ENCODE results near the gene ZNF775.

The ZNF775 gene

GRCh38 chr7:150410131-150410530 is 31.0 kb downstream of the ZNF775 start:
- ATAC-seq = no peak
- TF ChIP-seq ZNF70 (CRISPR knock-in tag; IDR thresholded peaks at IDR 0.05) (no peak), PPARA (CRISPR knock-in tag; IDR thresholded peaks at IDR 0.05; ENCODE audit: borderline replicate concordance) (no peak), SNAI2 (CRISPR knock-in tag; IDR thresholded peaks at IDR 0.05) (no peak), ZNF565 (CRISPR knock-in tag; conservative IDR thresholded peaks at IDR 0.05; ENCODE audit: low read depth) (no peak), GLIS3 (CRISPR knock-in tag; IDR thresholded peaks at IDR 0.05) (no peak), ZC3H10 (CRISPR knock-in tag; IDR thresholded peaks at IDR 0.05) (no peak), ZFP3 (CRISPR knock-in tag; IDR thresholded peaks at IDR 0.05) (no peak), ARNTL (CRISPR knock-in tag; IDR thresholded peaks at IDR 0.05; ENCODE audit: borderline replicate concordance, low read depth) (no peak), BACH2 (CRISPR knock-in tag; IDR thresholded peaks at IDR 0.05; ENCODE audit: borderline replicate concordance) (no peak), RARB (CRISPR knock-in tag; IDR thresholded peaks at IDR 0.05) (no peak), TOX (CRISPR knock-in tag; IDR thresholded peaks at IDR 0.05; ENCODE audit: borderline replicate concordance) (no peak), ZNF8 (CRISPR knock-in tag; IDR thresholded peaks at IDR 0.05) (no peak), ISL1 (CRISPR knock-in tag; IDR thresholded peaks at IDR 0.05) (no peak), TSHZ2 (CRISPR knock-in tag; IDR thresholded peaks at IDR 0.05) (no peak)
- TF ChIP-seq, protein P1, sequence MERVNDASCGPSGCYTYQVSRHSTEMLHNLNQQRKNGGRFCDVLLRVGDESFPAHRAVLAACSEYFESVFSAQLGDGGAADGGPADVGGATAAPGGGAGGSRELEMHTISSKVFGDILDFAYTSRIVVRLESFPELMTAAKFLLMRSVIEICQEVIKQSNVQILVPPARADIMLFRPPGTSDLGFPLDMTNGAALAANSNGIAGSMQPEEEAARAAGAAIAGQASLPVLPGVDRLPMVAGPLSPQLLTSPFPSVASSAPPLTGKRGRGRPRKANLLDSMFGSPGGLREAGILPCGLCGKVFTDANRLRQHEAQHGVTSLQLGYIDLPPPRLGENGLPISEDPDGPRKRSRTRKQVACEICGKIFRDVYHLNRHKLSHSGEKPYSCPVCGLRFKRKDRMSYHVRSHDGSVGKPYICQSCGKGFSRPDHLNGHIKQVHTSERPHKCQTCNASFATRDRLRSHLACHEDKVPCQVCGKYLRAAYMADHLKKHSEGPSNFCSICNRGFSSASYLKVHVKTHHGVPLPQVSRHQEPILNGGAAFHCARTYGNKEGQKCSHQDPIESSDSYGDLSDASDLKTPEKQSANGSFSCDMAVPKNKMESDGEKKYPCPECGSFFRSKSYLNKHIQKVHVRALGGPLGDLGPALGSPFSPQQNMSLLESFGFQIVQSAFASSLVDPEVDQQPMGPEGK (CRISPR knock-in tag; IDR thresholded peaks at IDR 0.05; ENCODE audit: borderline replicate concordance) = no peak
- TF ChIP-seq, protein P2, sequence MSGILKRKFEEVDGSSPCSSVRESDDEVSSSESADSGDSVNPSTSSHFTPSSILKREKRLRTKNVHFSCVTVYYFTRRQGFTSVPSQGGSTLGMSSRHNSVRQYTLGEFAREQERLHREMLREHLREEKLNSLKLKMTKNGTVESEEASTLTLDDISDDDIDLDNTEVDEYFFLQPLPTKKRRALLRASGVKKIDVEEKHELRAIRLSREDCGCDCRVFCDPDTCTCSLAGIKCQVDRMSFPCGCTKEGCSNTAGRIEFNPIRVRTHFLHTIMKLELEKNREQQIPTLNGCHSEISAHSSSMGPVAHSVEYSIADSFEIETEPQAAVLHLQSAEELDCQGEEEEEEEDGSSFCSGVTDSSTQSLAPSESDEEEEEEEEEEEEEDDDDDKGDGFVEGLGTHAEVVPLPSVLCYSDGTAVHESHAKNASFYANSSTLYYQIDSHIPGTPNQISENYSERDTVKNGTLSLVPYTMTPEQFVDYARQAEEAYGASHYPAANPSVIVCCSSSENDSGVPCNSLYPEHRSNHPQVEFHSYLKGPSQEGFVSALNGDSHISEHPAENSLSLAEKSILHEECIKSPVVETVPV (CRISPR knock-in tag; IDR thresholded peaks at IDR 0.05) = no peak
- TF ChIP-seq, protein P3, sequence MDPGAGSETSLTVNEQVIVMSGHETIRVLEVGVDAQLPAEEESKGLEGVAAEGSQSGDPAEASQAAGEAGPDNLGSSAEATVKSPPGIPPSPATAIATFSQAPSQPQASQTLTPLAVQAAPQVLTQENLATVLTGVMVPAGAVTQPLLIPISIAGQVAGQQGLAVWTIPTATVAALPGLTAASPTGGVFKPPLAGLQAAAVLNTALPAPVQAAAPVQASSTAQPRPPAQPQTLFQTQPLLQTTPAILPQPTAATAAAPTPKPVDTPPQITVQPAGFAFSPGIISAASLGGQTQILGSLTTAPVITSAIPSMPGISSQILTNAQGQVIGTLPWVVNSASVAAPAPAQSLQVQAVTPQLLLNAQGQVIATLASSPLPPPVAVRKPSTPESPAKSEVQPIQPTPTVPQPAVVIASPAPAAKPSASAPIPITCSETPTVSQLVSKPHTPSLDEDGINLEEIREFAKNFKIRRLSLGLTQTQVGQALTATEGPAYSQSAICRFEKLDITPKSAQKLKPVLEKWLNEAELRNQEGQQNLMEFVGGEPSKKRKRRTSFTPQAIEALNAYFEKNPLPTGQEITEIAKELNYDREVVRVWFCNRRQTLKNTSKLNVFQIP (CRISPR knock-in tag; IDR thresholded peaks at IDR 0.05; ENCODE audit: borderline replicate concordance, low read depth) = no peak

GRCh38 chr7:150410680-150411346 is 31.7 kb downstream of the ZNF775 start:
- TF ChIP-seq ISL1 (CRISPR knock-in tag; IDR thresholded peaks at IDR 0.05) (no peak), PPARA (CRISPR knock-in tag; IDR thresholded peaks at IDR 0.05; ENCODE audit: borderline replicate concordance) (no peak)
- no peak for ATAC-seq

- no peak for ATAC-seq
- TF ChIP-seq PPARA (CRISPR knock-in tag; IDR thresholded peaks at IDR 0.05; ENCODE audit: borderline replicate concordance) (no peak), BACH2 (CRISPR knock-in tag; IDR thresholded peaks at IDR 0.05; ENCODE audit: borderline replicate concordance) (no peak), CSDC2 (CRISPR knock-in tag; IDR thresholded peaks at IDR 0.05) (no peak), SNAI2 (CRISPR knock-in tag; IDR thresholded peaks at IDR 0.05) (no peak), TOX (CRISPR knock-in tag; IDR thresholded peaks at IDR 0.05; ENCODE audit: borderline replicate concordance) (no peak)
Observed at GRCh38 chr7:150411606-150412005, 32.5 kb downstream of the ZNF775 start.

GRCh38 chr7:150412016-150412415 is 32.9 kb downstream of the ZNF775 start:
- ATAC-seq = no peak
- TF ChIP-seq ZNF565 (CRISPR knock-in tag; conservative IDR thresholded peaks at IDR 0.05; ENCODE audit: low read depth) (no peak), ESRRG (CRISPR knock-in tag; IDR thresholded peaks at IDR 0.05) (no peak), TCF4 (CRISPR knock-in tag; IDR thresholded peaks at IDR 0.05; ENCODE audit: borderline replicate concordance) (no peak), BACH2 (CRISPR knock-in tag; IDR thresholded peaks at IDR 0.05; ENCODE audit: borderline replicate concordance) (no peak), CSDC2 (CRISPR knock-in tag; IDR thresholded peaks at IDR 0.05) (no peak), SNAI2 (CRISPR knock-in tag; IDR thresholded peaks at IDR 0.05) (no peak), OSR1 (CRISPR knock-in tag; IDR thresholded peaks at IDR 0.05) (no peak), PPARA (CRISPR knock-in tag; IDR thresholded peaks at IDR 0.05; ENCODE audit: borderline replicate concordance) (no peak), GLIS3 (CRISPR knock-in tag; IDR thresholded peaks at IDR 0.05) (no peak), TOX (CRISPR knock-in tag; IDR thresholded peaks at IDR 0.05; ENCODE audit: borderline replicate concordance) (no peak), ZNF8 (CRISPR knock-in tag; IDR thresholded peaks at IDR 0.05) (no peak), ZFP30 (CRISPR knock-in tag; IDR thresholded peaks at IDR 0.05) (no peak), ISL1 (CRISPR knock-in tag; IDR thresholded peaks at IDR 0.05) (no peak), RARB (CRISPR knock-in tag; IDR thresholded peaks at IDR 0.05) (no peak), ARNTL (CRISPR knock-in tag; IDR thresholded peaks at IDR 0.05; ENCODE audit: borderline replicate concordance, low read depth) (no peak), ZFP3 (CRISPR knock-in tag; IDR thresholded peaks at IDR 0.05) (no peak)
- TF ChIP-seq, protein P1 (CRISPR knock-in tag; IDR thresholded peaks at IDR 0.05; ENCODE audit: borderline replicate concordance) = no peak
- TF ChIP-seq, protein P2 (CRISPR knock-in tag; IDR thresholded peaks at IDR 0.05) = no peak
